ENCODE results near the gene PCDH17. TPM values are rescaled to one million over a fixed set of nuclear protein-coding genes. Genes with fewer than 3 reads are reported as not detected.

Gene PCDH17
- total and polyA plus RNA-seq, 4 donors, result 0.59 to 8.8 (median 0.98) TPM

- Histone ChIP-seq H3K27ac (ENCODE audit: low read depth in 1 of 2, low read length in 2 of 2) (no peak overlapping the region), H3K4me3 (ENCODE audit: low read depth in 1 of 3, low read length in 3 of 3) (no peak overlapping the region), H3K36me3 (ENCODE audit: control insufficient read depth in 4 of 4, insufficient read depth in 3 of 4, low read depth in 1 of 4, low read length in 3 of 4) (no peaks in the 10 kb centered on the region), H3K4me1 (ENCODE audit: control insufficient read depth in 4 of 4, insufficient read depth in 4 of 4, low read length in 3 of 4) (no peaks in the 10 kb centered on the region), H3K9ac (ENCODE audit: low read depth in 1 of 2, low read length in 2 of 2) (no peak overlapping the region), H3K27me3 (ENCODE audit: control insufficient read depth in 4 of 4, insufficient read depth in 4 of 4, low read length in 3 of 4) (no peaks in the 10 kb centered on the region), H3K9me3 (ENCODE audit: control insufficient read depth in 4 of 4, low read length in 3 of 4) (no peaks in the 10 kb centered on the region)
- WGBS, result 43% methylated on average over 2 of the region's 2 CpGs
- TF ChIP-seq ATF3 (IDR thresholded peaks at IDR 0.05), result no peak
- no peak for DNase-seq (ENCODE audit: low spot score)
Observed at GRCh38 chr13:57740719-57741118, 109.2 kb downstream of the PCDH17 start.

GRCh38 chr13:57748096-57748495 is 116.6 kb downstream of the PCDH17 start:
- WGBS, result 63% methylated on average over 3 of the region's 3 CpGs
- Histone ChIP-seq H3K27ac (ENCODE audit: low read depth in 1 of 2, low read length in 2 of 2) (no peak overlapping the region), H3K4me1 (ENCODE audit: control insufficient read depth in 4 of 4, insufficient read depth in 4 of 4, low read length in 3 of 4) (no peaks in the 10 kb centered on the region)

More at GRCh38 chr13:57748096-57748495, 116.6 kb downstream of the PCDH17 start:
- Histone ChIP-seq H3K27me3 (ENCODE audit: control insufficient read depth in 4 of 4, insufficient read depth in 4 of 4, low read length in 3 of 4) (no peaks in the 10 kb centered on the region), H3K9me3 (ENCODE audit: control insufficient read depth in 4 of 4, low read length in 3 of 4) (no peaks in the 10 kb centered on the region), H3K36me3 (ENCODE audit: control insufficient read depth in 4 of 4, insufficient read depth in 3 of 4, low read depth in 1 of 4, low read length in 3 of 4) (no peaks in the 10 kb centered on the region), H3K9ac (ENCODE audit: low read depth in 1 of 2, low read length in 2 of 2) (no peak overlapping the region), H3K4me3 (ENCODE audit: low read depth in 1 of 3, low read length in 3 of 3) (no peak overlapping the region)
- TF ChIP-seq GABPA (IDR thresholded peaks at IDR 0.05 in 1 of 2, conservative IDR thresholded peaks at IDR 0.05 in 1 of 2), result no peak
- TF ChIP-seq RXRA (IDR thresholded peaks at IDR 0.05), result no peak
- TF ChIP-seq JUND (IDR thresholded peaks at IDR 0.05), result no peak
- TF ChIP-seq, protein P1, sequence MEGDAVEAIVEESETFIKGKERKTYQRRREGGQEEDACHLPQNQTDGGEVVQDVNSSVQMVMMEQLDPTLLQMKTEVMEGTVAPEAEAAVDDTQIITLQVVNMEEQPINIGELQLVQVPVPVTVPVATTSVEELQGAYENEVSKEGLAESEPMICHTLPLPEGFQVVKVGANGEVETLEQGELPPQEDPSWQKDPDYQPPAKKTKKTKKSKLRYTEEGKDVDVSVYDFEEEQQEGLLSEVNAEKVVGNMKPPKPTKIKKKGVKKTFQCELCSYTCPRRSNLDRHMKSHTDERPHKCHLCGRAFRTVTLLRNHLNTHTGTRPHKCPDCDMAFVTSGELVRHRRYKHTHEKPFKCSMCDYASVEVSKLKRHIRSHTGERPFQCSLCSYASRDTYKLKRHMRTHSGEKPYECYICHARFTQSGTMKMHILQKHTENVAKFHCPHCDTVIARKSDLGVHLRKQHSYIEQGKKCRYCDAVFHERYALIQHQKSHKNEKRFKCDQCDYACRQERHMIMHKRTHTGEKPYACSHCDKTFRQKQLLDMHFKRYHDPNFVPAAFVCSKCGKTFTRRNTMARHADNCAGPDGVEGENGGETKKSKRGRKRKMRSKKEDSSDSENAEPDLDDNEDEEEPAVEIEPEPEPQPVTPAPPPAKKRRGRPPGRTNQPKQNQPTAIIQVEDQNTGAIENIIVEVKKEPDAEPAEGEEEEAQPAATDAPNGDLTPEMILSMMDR (IDR thresholded peaks at IDR 0.05; ENCODE audit: low read depth, low read length, missing input control), result no peak
- TF ChIP-seq TAF1 (conservative IDR thresholded peaks at IDR 0.05), result no peak
- no peak for TF ChIP-seq YY1 (IDR thresholded peaks at IDR 0.05)
- TF ChIP-seq HNF4A (conservative IDR thresholded peaks at IDR 0.05), result no peak
- no peak for TF ChIP-seq HNF4G (IDR thresholded peaks at IDR 0.05)
- TF ChIP-seq, protein P2, sequence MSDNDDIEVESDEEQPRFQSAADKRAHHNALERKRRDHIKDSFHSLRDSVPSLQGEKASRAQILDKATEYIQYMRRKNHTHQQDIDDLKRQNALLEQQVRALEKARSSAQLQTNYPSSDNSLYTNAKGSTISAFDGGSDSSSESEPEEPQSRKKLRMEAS (IDR thresholded peaks at IDR 0.05), result no peak
- no peak for TF ChIP-seq NR2F2 (IDR thresholded peaks at IDR 0.05)
- no peak for TF ChIP-seq RAD21 (IDR thresholded peaks at IDR 0.05)
- no peak for TF ChIP-seq REST (IDR thresholded peaks at IDR 0.05)
- no peak for TF ChIP-seq EGR1 (IDR thresholded peaks at IDR 0.05; ENCODE audit: low read depth in 2 of 2)
- no peak for TF ChIP-seq ATF3 (IDR thresholded peaks at IDR 0.05)
- TF ChIP-seq FOXA2 (IDR thresholded peaks at IDR 0.05), result no peak
- no peak for TF ChIP-seq SP1 (IDR thresholded peaks at IDR 0.05)
- no peak for TF ChIP-seq ZBTB33 (IDR thresholded peaks at IDR 0.05)
- TF ChIP-seq FOXA1 (IDR thresholded peaks at IDR 0.05), result no peak
- DNase-seq (ENCODE audit: low spot score), result no peak
